Erythroblast (primary cell): Measurements from ENCODE around the gene LRRC28.

Experiments used
- GATA1 ChIP-seq: IDR thresholded peaks from 2 replicates; pipeline ENCODE4 v1.6.1; 2011; ENCODE audit warnings: low read depth, mild to moderate bottlenecking, control low read depth, low read length, moderate library complexity
- POLR2A ChIP-seq: IDR thresholded peaks from 2 replicates; pipeline ENCODE4 v1.6.1; 2011; ENCODE audit warnings: mild to moderate bottlenecking, low read length

GRCh38 chr15:99306694-99307338, 55.5 kb downstream of the LRRC28 start:
- TF ChIP-seq POLR2A = no peak
- TF ChIP-seq GATA1 = no peak
